CD4-positive, alpha-beta T cell treated with Interleukin-21 for 1 hour (primary cell): Measurements from ENCODE around the gene TANGO6.

Experiments
- DNase-seq: peaks from one replicate; pipeline ENCODE4 v3.0.0-alpha.2; 2020

Gene TANGO6

GRCh38 chr16:68869492-68870088 is 26.3 kb downstream of the TANGO6 start:
- no peak for DNase-seq

DNA sequence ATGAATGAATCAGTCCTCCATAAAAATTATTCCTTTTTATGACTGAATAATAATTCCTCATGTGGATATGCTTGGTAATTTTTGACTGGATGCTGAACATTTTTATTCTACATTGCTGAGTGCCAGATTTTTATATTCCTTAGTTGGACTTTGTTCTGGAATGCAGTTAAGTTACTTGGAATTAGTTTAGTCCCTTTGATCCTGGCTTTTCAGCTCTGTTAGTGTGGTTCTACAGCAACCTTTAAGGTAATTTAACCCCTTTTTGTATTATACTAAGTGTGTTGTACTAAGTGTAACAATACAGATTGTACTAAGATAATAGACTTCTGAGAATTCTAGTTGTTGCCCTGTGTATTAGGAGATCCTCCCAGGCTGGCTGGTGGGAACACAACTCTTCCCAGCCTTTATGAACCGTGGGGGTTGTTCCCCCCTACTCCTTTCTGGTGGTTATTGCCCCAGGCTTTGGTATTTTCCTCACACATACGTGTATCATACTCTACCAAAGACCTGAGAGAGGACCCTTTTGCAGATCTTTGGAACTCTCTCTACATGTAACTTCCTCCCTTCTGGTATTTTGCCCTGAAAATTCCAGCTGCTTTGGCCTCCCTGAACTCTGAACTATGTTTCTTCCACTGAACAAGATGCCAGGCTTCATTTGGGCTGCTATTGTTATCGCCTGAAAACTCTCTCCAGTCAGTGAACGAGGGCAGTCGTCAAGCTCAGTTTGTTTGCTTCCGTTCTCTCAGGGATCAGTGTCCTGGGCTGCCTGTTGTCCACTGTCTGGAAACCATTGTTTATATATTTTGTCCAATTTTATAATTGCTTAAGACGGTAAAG is 30.5 kb downstream of the TANGO6 start:
- no peak for DNase-seq

- DNase-seq = no peak
Observed at GRCh38 chr16:68875871-68876270, 32.5 kb downstream of the TANGO6 start.

- DNase-seq = no peak
Observed at GRCh38 chr16:68883685-68884084, 40.4 kb downstream of the TANGO6 start.

DNA sequence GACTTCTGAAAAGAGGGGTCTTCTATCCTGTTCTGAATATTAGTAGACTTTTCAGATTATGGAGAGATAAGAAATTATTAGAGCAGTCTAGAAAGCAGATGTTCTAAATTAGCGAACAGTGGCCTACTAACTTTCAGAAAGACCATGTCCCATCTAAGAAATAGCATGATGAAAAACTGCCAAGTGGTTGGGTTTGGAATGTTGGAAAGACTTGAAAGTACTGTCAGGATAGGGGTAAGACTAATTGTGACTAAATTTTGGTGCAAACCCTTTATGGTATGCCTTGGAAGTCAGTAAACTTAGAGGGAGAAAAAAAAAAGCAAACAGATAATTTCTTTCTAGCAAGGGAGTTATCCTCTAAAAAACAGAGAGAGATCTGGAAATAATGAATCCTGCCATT is 41.1 kb downstream of the TANGO6 start:
- DNase-seq = no peak

GRCh38 chr16:68884861-68885720 is 41.8 kb downstream of the TANGO6 start:
- no peak for DNase-seq

- DNase-seq = no peak
Observed at GRCh38 chr16:68887107-68887506, 43.8 kb downstream of the TANGO6 start.

GRCh38 chr16:68889508-68890150 is 46.3 kb downstream of the TANGO6 start:
- DNase-seq = no peak

DNA sequence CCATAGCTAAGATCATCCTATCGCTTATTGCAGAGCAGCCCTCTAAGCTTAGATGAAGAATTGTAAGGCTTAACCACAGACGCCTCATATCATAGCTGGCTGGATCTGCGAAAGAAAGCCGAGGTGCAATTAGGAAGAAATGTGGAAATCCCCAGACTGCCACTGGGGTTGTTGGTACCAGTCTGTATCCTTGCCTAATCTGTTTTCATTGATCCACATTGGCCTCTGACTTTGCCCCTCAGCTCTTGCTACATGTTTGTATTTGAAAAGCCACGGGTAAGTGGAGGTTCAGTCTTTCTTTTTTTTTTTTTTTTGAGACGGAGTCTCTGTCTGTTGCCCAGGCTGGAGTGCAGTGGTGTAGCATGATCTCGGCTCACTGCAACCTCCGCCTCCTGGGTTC is 48.9 kb downstream of the TANGO6 start:
- DNase-seq = no peak

GRCh38 chr16:68892898-68893297 is 49.6 kb downstream of the TANGO6 start:
- no peak for DNase-seq

DNA sequence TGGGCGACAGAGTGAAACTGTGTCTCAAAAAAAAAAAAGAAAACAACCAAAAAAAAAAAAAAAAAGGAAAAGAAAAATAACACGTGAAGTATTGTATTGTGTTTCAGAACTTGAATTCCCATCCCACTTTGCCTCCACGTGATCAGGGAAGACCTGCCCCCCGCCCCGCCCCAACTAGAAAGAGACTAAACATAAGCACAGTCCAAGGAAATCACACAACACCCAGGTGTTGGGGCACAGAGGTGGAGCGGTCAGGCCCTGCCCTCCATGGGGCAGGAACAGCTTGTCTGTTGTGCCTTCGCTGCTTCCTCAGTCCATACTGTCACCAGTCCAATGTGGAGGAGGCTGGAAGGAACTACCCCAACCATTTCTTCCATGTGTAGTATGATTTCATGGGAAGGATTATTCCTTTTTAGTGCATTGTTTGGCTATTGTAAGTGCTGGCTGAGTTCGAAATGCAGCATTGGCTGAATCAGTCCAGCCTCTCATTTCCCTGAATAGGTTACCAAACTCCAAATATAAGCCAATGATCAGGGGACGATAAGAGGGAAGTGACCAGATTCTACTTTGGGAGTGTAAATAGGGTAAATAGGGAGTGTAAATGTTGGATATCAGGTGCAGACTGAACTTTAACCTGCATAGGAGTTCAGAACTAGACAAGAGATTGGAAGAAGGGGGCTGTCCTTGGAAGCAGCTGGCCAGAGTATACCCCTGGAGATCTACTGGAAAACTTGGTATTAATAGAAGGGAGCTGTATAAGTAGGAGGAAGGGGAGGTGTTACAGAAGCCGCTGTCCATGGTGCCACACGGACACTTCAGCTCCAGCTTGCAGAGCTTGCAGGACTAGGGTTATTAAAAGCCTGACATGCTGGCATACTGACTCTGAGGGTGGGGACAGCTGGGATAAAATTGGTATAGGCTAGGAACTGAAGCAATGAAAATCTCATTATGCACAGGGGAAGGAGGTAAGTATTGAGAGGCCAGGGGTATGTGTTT is 50.7 kb downstream of the TANGO6 start:
- no peak for DNase-seq

- no peak for DNase-seq
Observed at GRCh38 chr16:68894714-68895113, 51.4 kb downstream of the TANGO6 start.

DNA sequence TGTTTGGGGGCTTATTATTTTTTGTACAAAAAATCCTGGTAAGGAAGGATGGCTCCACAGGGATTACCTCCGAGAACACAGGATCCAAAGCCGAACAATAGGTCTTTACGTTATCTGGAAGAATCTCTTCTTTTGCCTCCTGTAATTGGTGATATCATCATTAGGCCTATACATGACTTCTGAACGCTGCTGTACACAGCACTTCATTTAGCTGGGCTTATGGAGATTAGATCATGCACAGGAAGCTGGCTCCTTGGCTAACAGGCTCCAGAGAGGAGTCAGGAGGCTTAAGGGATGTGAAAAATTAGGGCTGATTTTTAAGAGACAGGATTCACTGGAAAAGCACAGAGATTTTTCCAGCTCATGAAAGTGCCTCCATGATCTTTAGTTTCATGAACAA is 54.7 kb downstream of the TANGO6 start:
- no peak for DNase-seq

- DNase-seq = no peak
Observed at GRCh38 chr16:68900009-68900408, 56.7 kb downstream of the TANGO6 start.

DNA sequence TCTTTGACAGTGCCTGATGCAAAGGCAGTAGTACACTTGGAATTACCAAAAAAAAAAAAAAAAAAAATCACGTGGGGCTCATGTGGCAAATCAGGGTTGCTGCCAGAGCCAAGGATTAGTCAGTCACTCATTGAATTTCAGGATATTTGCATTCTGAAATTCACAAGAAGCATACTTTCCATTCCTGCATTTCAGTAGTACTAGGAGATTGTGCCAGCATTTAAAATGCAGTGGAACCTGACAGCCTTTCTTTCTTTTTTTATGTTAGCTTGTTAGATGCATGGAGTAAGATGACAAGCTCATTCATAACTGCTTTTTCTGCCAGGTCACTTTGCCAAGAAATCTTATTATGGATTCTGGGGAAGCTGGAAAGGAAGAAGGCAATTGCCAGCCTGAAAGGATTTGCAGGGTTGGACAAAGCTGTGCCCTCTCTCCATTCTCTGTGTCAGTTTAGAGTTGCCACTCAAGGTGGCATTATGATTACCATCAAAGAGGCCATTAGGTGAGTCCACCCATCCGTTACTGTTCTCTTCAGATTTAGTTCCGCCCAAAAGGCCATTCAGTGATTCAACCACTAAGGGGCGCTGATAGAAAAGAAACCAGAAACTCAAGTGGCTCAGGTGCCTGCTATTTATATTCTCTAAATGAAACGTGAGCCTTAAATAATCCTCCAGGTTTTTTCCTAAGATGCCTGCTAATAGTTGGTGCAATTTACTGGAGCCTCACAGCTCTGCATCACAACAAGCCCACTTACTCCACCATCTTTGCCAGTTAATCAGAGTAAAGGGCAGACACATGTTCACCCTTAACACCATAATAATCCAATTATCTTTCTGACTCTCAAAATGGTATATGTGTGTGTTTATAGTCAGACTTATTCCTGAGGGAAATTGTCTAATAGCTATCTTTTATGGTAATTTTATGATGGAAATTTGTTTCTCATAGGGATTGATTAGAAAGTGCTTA is 59.0 kb downstream of the TANGO6 start:
- peak; percentile 23 for DNase-seq

DNA sequence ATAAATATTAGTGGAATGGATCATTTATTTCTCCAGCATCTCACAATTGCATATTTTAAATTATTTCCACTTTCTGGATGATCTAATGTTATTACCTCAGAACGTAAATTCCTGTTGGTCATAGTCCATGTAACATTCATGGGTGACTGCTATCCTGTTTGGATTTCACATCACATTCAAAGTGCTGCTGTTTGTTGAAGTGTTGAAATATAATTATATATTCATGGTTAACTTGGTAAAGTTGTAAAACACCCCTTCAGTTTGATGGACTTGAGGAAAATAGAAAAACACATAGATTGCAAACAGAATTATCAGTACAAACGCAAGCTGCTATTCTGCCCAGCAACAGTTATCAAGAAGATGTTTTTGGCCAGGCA is 59.6 kb downstream of the TANGO6 start:
- no peak for DNase-seq

GRCh38 chr16:68907297-68907696 is 64.0 kb downstream of the TANGO6 start:
- no peak for DNase-seq

DNA sequence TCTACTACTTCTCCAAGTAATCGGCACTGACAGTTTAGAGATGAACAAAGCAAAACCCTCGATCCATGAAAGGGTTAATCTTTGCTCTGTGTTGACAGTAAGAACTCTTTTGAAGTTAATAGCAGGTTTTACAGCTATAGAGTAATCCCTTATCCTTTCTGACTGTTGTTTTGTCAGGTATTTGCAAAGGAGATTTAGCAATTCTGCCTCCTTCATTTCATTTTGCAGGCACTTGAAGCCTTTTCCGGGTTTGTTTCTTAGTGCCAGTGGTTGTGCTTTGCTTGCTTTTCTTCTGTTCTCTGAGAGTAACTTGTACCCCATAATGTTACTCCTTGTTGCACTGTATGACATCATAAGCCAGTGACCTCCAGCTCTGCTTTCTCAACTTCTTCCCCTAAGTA is 64.5 kb downstream of the TANGO6 start:
- DNase-seq = no peak

GRCh38 chr16:68909099-68909733 is 65.9 kb downstream of the TANGO6 start:
- no peak for DNase-seq

GRCh38 chr16:68910051-68910450 is 66.7 kb downstream of the TANGO6 start:
- DNase-seq = no peak
